Testis (tissue), 2 donors: ENCODE data around the gene MYO1G.
"Not testable (repeated sequence)": the region's sequence is repeated elsewhere in the genome, so short reads cannot be mapped to it uniquely, and the experiment has no call there.

Experiments
- CTCF ChIP-seq, 3 experiments: fragments of 450-650 bp in 2 of 3; fragments of 200-600 bp in 1 of 3; sonication (generic) in 1 of 3; IDR thresholded peaks; one replicate each; pipeline ENCODE4 v1.5.1; 2016 to 2019; ENCODE audit warnings: antibody characterized with exemption in 3 of 3, mild to moderate bottlenecking in 2 of 3, moderate library complexity in 1 of 3
- POLR2A ChIP-seq: fragments of 450-650 bp; IDR thresholded peaks from one replicate; pipeline ENCODE4 v1.6.1; 2017; ENCODE audit warnings: antibody characterized with exemption, mild to moderate bottlenecking, moderate library complexity

GRCh38 chr7:44934510-44934909 is 44.3 kb downstream of the MYO1G start:
- TF ChIP-seq CTCF (IDR thresholded peaks at IDR 0.05); POLR2A: not testable (repeated sequence)
